COLO668 (cell line): ENCODE data around the gene CLOCK.

ENCODE experiments used
- DNase-seq: peaks from one replicate; lab custom pipeline; 2025; ENCODE audit not compliant: unreplicated experiment; lab: John Stamatoyannopoulos, UW

Gene CLOCK

GRCh38 chr4:55435141-55435841 lies 111.4 kb downstream of the CLOCK start:
- DNase-seq: no peak

GRCh38 chr4:55431710-55432336 lies 114.9 kb downstream of the CLOCK start:
- DNase-seq: no peak

GRCh38 chr4:55424791-55425190 lies 121.9 kb downstream of the CLOCK start:
- no peak for DNase-seq

GRCh38 chr4:55416176-55416575 lies 130.5 kb downstream of the CLOCK start:
- no peak for DNase-seq

- no peak for DNase-seq
These were observed 135.1 kb downstream of the CLOCK start for GRCh38 chr4:55411621-55412020.

- no peak for DNase-seq
These were observed 136.3 kb downstream of the CLOCK start for GRCh38 chr4:55410431-55410830.

GRCh38 chr4:55409468-55410171 lies 137.1 kb downstream of the CLOCK start:
- no peak for DNase-seq

- DNase-seq: no peak
These were observed 138.9 kb downstream of the CLOCK start for GRCh38 chr4:55407764-55408163.

GRCh38 chr4:55407119-55407518 lies 139.6 kb downstream of the CLOCK start:
- DNase-seq: no peak

GRCh38 chr4:55406545-55406944 lies 140.2 kb downstream of the CLOCK start:
- no peak for DNase-seq

- DNase-seq: no peak
These were observed 141.6 kb downstream of the CLOCK start for GRCh38 chr4:55405073-55405472.

GRCh38 chr4:55399581-55399980 lies 147.1 kb downstream of the CLOCK start:
- DNase-seq: peak; percentile 2

- no peak for DNase-seq
These were observed 147.7 kb downstream of the CLOCK start for GRCh38 chr4:55398966-55399365.

GRCh38 chr4:55398461-55398860 lies 148.2 kb downstream of the CLOCK start:
- no peak for DNase-seq

GRCh38 chr4:55397520-55398321 lies 149.0 kb downstream of the CLOCK start:
- peak; percentile 9 for DNase-seq

- no peak for DNase-seq
These were observed 149.6 kb downstream of the CLOCK start for GRCh38 chr4:55397126-55397436.

- peak; percentile 64 for DNase-seq
These were observed 150.2 kb downstream of the CLOCK start for GRCh38 chr4:55396308-55397125.

GRCh38 chr4:55395529-55396307 lies 151.0 kb downstream of the CLOCK start, which contains the start of gene TMEM165:
Gene TMEM165, plus strand, starts transcription at chr4:55395957. Its CDS starts 233 bp downstream, at chr4:55396190.
- peak; percentile 97 for DNase-seq

GRCh38 chr4:55395218-55395528 lies 151.5 kb downstream of the CLOCK start:
- no peak for DNase-seq
